Skeletal muscle satellite cell (primary cell): Measurements from ENCODE around the gene NRP2.

Experiments used
- H3K27me3 ChIP-seq: 2 replicates; pipeline ENCODE4 v1.7.0; 2013; ENCODE audit warnings: low read length; ENCODE audit not compliant: control insufficient read depth, insufficient read depth
- H3K36me3 ChIP-seq: 2 replicates; pipeline ENCODE4 v1.7.0; 2013; ENCODE audit warnings: mild to moderate bottlenecking, control low read depth, low read length; ENCODE audit not compliant: insufficient read depth
- H3K4me1 ChIP-seq: 2 replicates; pipeline ENCODE4 v1.7.0; 2013; ENCODE audit warnings: low read length; ENCODE audit not compliant: control insufficient read depth, insufficient read depth
- H3K4me2 ChIP-seq: 2 replicates; pipeline ENCODE4 v1.7.0; 2013; ENCODE audit warnings: mild to moderate bottlenecking, low read length
- H3K4me3 ChIP-seq: 2 replicates; pipeline ENCODE4 v1.7.0; 2013; ENCODE audit warnings: low read length
- H3K9ac ChIP-seq: 2 replicates; pipeline ENCODE4 v1.7.0; 2013; ENCODE audit warnings: mild to moderate bottlenecking, low read depth, low read length, moderate library complexity
- H3K9me3 ChIP-seq: replicated peaks from 2 replicates; pipeline ENCODE4 v1.7.0; 2013; ENCODE audit warnings: mild to moderate bottlenecking, control low read depth, low read length

NRP2 gene

DNA sequence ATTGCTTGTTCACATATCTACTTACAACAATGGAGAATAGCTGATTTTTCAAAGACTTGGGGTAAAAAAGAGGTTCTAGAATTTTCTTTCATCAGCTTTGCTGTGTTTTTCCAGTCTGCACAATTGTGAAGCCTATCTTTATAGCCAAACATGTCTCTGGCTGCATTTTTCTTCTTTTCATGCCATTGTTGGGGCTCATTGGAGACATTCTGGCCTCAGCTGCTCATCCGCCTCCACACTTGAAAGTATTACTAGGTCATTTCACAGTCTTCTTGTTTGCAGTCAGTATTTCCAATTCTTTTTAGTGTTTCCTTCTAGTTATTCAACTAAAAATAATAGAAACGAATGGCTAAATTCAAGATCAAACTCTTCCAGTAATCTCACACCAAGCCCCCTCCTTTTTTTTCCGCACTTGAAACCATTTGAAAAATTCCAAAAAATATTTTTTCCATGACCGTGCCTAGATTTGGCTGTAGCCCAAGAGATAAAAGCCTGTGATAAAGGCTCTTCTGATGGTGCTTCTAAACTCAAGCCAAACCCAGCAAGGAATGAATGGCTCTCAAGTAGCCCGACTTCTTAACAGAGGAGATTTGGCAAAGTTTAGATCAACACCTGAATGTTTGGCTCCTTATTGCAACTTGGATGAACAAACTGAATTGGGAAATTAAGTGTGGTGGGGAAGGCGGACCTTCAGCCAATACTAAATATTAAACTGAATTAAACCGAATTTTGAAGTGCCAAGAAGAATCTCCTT, 103.4 kb downstream of the NRP2 start:
- H3K36me3 ChIP-seq: no peaks in the 10 kb centered on the region

DNA sequence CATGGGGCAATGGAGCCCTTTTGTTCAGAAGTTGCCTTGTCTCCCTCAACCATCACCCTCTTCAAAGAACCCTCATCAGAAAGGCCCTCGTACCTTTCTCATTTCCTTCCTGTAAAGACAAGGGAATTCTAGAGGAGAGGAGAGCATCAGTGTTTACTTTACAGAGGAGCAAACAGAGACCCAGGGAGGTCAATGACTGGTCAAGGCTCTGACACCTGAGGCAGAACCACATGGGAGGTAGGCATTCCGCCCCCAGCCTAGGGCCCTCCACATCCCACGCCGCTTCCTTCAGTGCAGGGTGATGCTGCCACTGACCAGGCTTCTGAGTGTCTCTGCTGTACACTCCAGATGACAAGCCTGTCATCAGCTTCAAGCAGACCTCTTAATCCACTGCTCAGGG, 104.7 kb downstream of the NRP2 start:
- Histone ChIP-seq H3K9ac (no peak overlapping the region), H3K9me3 (no peaks in the 10 kb centered on the region), H3K4me1 (peaks cover 8% of the 10 kb centered on the region), H3K36me3 (no peaks in the 10 kb centered on the region), H3K4me3 (no peak overlapping the region), H3K4me2 (no peak overlapping the region), H3K27me3 (no peaks in the 10 kb centered on the region)

More for the DNA sequence above, 103.4 kb downstream of the NRP2 start:
- no peak overlapping the region for H3K9ac ChIP-seq
- H3K4me1 ChIP-seq: peaks cover 8% of the 10 kb centered on the region
- no peaks in the 10 kb centered on the region for H3K27me3 ChIP-seq
- no peak overlapping the region for H3K4me3 ChIP-seq
- no peak overlapping the region for H3K4me2 ChIP-seq
- H3K9me3 ChIP-seq: no peaks in the 10 kb centered on the region

DNA sequence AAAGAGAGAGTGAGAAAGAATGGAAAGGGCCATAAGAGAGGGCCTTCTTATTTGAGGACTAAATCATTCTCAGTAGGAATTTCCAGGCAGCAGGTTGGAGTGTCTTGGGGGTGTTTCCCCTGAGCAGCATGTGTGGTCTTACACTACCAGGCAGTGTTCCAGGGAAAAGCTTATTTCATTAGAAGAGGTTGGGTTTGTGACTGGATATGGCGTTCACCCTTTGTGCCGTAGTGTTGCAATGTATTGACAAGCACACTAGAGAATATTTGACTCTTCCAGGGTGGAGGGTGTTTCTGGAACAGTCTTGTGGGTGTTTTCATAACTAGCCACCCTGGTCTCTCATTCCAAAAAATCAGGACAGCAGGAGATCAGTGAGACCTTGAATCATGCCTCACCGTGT, 105.5 kb downstream of the NRP2 start:
- Histone ChIP-seq H3K9me3 (no peaks in the 10 kb centered on the region), H3K36me3 (no peaks in the 10 kb centered on the region), H3K27me3 (no peaks in the 10 kb centered on the region), H3K4me3 (no peak overlapping the region), H3K9ac (no peak overlapping the region), H3K4me1 (peaks cover 8% of the 10 kb centered on the region), H3K4me2 (no peak overlapping the region)

DNA sequence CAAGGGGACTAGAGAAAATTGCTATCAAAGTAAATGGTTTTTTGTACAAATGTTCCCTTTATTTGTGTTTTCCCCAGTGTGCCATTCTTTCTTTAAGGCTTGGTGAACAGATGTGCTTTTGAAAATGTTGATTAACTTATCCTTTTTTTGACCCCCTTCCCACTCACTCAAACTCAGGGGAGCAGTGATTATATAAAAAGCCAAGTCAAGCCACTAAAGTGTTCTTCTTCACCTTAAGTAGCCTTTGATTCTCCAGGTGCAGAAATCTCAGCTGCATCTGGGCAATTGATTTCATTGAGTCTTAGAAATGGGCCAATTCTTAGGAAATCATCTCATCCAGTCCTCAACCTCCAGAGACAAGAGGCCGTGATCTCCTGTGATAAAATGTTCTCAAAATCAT, 107.6 kb downstream of the NRP2 start:
- Histone ChIP-seq H3K4me2 (no peak overlapping the region), H3K4me3 (no peak overlapping the region), H3K9ac (no peak overlapping the region), H3K4me1 (peaks cover 8% of the 10 kb centered on the region), H3K9me3 (no peaks in the 10 kb centered on the region), H3K36me3 (no peaks in the 10 kb centered on the region), H3K27me3 (no peaks in the 10 kb centered on the region)

DNA sequence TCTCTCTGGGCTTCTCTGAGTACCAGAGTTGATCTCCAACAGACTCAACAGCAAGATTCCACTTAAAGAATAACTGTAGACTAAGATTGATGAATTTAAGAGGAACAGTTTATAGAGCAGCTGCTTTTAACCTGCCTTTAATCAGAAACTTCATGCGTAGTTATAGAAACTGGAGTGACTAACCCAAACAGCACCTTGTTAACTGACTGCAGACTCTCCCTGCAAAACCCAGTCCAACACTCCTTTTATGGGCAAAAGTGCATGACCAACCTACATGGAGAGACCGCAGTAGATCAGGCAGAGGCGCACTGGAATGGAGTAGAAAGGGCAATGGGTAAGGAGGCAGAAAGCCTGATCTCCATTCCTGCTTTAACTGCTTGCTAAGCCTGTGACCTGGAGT, 110.6 kb downstream of the NRP2 start:
- H3K9ac ChIP-seq: no peak overlapping the region
- no peak overlapping the region for H3K4me3 ChIP-seq
- no peaks in the 10 kb centered on the region for H3K4me1 ChIP-seq
- no peaks in the 10 kb centered on the region for H3K9me3 ChIP-seq
- H3K4me2 ChIP-seq: no peak overlapping the region
- no peaks in the 10 kb centered on the region for H3K27me3 ChIP-seq
- no peaks in the 10 kb centered on the region for H3K36me3 ChIP-seq

DNA sequence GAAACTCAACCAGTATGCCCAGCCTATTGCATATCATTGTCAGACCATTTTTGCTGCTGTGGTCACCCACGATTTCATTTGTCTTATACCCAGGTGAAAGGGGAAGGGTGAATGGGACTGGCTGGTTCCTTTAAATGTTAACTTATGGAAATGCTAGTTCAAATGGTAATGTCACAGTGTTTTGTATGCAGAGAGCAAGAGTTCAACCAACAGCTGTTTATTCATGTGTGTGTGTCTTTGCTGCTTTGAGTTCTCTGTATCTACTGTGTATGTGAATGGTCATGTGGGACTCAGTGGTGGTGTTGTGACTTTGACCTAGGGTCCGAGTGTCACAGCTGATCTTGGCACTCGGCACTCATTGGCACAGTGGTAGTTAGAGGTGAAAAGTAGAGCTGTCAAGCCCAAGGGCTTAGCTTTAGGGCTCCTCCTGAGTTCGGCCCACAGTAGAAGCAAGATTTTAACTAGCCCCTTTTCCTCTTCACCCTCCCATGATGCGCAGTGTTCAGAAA, 114.6 kb downstream of the NRP2 start:
- Histone ChIP-seq H3K9ac (no peak overlapping the region), H3K4me3 (no peak overlapping the region), H3K36me3 (no peaks in the 10 kb centered on the region), H3K4me1 (no peaks in the 10 kb centered on the region), H3K9me3 (no peaks in the 10 kb centered on the region), H3K27me3 (no peaks in the 10 kb centered on the region), H3K4me2 (no peak overlapping the region)

DNA sequence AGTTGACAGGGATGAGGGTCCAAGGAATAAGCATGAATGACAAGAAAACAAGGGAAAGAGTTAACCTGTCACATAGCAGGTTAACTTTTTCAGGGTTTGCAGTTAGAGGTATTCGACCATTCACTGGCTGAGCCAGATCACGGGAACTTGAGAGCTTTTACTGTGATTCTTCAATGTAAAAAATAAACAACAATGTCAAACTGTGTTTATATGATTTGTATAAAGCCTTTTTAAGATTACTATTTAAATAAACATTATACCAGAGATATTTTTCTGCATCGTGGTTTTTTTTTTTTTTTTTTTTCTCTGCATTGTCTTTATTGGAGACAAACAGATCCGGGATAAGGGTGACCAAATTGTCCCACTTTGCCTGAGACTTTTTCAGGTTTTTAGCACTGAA, 115.6 kb downstream of the NRP2 start:
- no peak overlapping the region for H3K4me3 ChIP-seq
- H3K4me2 ChIP-seq: no peak overlapping the region
- H3K36me3 ChIP-seq: no peaks in the 10 kb centered on the region

DNA sequence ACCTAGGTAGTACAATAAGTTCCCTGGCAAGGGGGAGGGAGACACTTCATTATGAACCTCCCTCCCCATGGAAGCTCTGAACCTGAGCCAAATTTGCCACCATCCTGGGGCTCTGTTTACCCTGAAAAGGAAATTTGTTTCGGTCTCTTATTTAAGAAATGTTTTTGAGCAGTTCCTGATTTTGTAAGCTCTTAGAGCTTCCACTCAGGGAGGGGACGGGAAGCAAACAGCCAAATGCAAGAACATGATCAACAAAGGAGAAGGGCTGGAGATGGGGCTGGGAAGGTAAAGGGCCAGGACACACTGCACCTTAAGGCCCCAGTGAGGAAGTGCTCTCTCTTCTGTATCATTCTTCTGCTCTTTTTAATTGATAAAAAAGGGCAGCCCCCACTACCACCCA, 117.9 kb downstream of the NRP2 start:
- peaks cover 4% of the 10 kb centered on the region for H3K27me3 ChIP-seq
- H3K4me3 ChIP-seq: no peak overlapping the region
- H3K9me3 ChIP-seq: no peaks in the 10 kb centered on the region
- no peak overlapping the region for H3K4me2 ChIP-seq
- H3K9ac ChIP-seq: no peak overlapping the region
- no peaks in the 10 kb centered on the region for H3K36me3 ChIP-seq
- no peaks in the 10 kb centered on the region for H3K4me1 ChIP-seq

More for the DNA sequence above, 115.6 kb downstream of the NRP2 start:
- no peaks in the 10 kb centered on the region for H3K4me1 ChIP-seq
- no peaks in the 10 kb centered on the region for H3K9me3 ChIP-seq
- H3K9ac ChIP-seq: no peak overlapping the region
- no peaks in the 10 kb centered on the region for H3K27me3 ChIP-seq

DNA sequence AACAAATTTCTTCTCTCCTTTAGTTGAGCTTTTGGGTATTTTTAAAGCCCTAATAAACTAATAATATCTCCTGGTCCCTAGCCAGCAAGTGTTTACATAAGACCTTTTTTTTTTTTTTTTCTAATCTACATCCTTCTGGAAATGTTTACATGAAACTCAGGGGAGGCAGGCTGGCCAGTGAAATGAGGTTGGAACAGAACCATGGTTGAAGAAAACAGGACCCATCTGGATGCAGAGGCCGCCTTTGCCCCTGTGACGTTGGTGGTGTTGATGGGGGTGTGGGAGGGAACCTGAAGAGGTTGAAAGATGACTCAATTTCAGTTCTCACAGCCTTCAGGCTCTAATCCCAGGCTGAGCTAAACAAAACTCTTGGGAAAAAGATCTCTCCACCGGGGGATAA, 118.5 kb downstream of the NRP2 start:
- H3K9ac ChIP-seq: no peak overlapping the region
- no peak overlapping the region for H3K4me2 ChIP-seq
- H3K27me3 ChIP-seq: peaks cover 8% of the 10 kb centered on the region
- H3K4me3 ChIP-seq: no peak overlapping the region
- H3K36me3 ChIP-seq: no peaks in the 10 kb centered on the region
- no peaks in the 10 kb centered on the region for H3K4me1 ChIP-seq
- H3K9me3 ChIP-seq: no peaks in the 10 kb centered on the region

DNA sequence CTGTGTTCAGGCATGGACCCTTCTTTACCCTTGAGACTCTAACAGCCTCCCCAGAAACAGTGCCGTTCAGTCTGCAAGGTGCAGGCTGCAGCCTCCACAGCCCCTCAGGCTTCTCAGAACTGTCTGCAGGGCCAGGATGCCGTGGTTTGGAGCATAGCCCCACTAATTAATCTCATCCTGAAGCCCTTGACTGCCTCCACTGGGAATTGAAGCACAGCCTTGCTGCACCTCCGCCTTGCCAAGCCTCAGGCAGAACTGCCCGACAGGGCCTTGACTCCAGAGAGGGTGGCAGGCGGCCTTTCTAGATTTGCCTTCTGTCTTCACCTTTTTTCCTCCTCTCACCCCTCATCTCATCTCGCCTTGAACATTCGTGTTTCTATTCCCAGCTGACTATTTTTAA, 119.8 kb downstream of the NRP2 start:
- H3K4me3 ChIP-seq: no peak overlapping the region
- H3K27me3 ChIP-seq: peaks cover 9% of the 10 kb centered on the region
- H3K9ac ChIP-seq: no peak overlapping the region
- H3K9me3 ChIP-seq: no peaks in the 10 kb centered on the region
- H3K36me3 ChIP-seq: no peaks in the 10 kb centered on the region
- H3K4me1 ChIP-seq: no peaks in the 10 kb centered on the region
- H3K4me2 ChIP-seq: no peak overlapping the region

DNA sequence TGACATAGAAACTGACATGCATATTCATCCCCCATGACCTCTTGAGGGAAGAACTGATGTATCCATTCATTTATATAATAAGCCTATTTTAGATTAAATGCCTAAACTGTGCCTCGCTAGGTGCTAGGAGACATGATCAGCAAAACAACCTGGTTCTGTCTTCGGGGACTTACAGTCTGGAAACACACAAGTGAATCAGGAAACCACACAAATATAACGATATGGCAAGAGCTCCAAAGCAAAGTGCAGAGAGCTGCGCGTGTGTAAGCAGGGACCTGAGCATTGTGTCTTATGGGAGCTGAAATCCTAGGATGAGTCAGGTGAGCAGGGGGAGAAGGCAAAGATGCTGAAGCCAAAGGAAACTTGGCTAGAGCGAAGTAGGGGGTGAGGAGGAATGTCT, 120.6 kb downstream of the NRP2 start:
- no peaks in the 10 kb centered on the region for H3K9me3 ChIP-seq
- no peak overlapping the region for H3K4me3 ChIP-seq
- no peak overlapping the region for H3K9ac ChIP-seq
- no peak overlapping the region for H3K4me2 ChIP-seq
- H3K4me1 ChIP-seq: no peaks in the 10 kb centered on the region
- no peaks in the 10 kb centered on the region for H3K36me3 ChIP-seq
- peaks cover 9% of the 10 kb centered on the region for H3K27me3 ChIP-seq

DNA sequence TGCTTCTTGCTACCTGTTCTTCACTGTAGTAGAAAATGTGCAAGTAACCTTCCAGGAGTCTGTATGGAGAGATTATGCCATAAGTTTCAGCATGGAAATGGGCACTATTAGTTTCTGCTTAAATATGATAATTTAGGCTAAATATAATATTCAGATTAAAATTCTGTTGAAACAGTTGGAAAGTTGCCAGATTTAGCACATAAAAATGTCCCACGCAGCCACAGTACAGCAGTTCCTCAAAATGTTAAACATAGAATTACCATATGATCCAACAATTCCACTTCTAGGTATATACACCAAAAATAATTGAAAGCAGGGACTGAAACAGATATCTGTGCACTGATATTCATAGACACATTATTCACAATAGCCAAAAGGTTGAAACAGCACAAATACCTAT, 121.2 kb downstream of the NRP2 start:
- H3K36me3 ChIP-seq: no peaks in the 10 kb centered on the region
- H3K27me3 ChIP-seq: peaks cover 9% of the 10 kb centered on the region
- H3K4me1 ChIP-seq: no peaks in the 10 kb centered on the region
- H3K4me2 ChIP-seq: no peak overlapping the region
- no peak overlapping the region for H3K4me3 ChIP-seq
- H3K9ac ChIP-seq: no peak overlapping the region
- H3K9me3 ChIP-seq: no peaks in the 10 kb centered on the region
